M059J (cell line): ENCODE data around the gene SRSF4. TPM values are rescaled to one million over a fixed set of nuclear protein-coding genes. Genes with fewer than 3 reads are reported as not detected.
A peak's percentile ranks its signal among the peaks of the same experiment; 100 is the strongest.
"Not testable (repeated sequence)": the region's sequence is repeated elsewhere in the genome, so short reads cannot be mapped to it uniquely, and the experiment has no call there.

ENCODE experiments used
- DNase-seq: peaks from one replicate; pipeline ENCODE4 v3.0.0-alpha.2; 2012; ENCODE audit warnings: low read depth
- total RNA-seq: library from RNA; depleted of rRNA; stranded (reverse); fragments of >200 nt; shearing (Covaris generic); gene quantifications from 2 replicates; pipeline ENCODE4 v1.2.3, GENCODE V29; 2014

The SRSF4 gene
- total RNA-seq, 1 experiment from 2014 or later = 64.1 TPM

DNA sequence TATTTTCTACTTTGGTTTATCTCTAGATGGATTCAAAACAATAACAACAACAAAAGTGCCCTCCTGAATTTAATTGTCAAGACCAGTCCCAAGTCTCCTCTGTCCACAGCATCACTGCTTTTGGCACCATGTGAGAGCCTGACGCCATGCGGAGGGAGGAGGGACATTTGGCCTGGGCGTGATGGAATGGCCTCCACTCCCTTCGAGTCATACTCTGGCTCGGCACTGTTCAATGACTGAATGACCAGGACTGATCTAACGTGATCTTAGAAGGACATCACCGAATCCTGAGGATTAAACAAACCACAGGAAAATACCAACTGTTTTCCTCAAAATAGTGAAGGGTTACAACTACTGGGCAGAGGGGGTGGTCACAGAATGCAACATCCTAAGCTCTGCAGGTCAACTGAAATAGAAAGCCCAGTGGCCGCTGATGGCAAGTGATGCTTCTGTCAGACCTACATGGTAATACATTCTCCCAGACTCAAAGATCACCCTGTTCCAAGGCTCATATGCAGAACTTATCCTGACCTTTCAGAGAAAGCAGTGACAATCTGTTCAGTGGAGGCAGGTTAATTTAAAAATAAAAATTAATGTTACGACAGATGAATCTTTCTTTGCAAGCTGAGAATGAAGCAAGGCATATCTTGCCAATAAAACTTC lies 19.1 kb downstream of the SRSF4 start:
- no peak for DNase-seq

DNA sequence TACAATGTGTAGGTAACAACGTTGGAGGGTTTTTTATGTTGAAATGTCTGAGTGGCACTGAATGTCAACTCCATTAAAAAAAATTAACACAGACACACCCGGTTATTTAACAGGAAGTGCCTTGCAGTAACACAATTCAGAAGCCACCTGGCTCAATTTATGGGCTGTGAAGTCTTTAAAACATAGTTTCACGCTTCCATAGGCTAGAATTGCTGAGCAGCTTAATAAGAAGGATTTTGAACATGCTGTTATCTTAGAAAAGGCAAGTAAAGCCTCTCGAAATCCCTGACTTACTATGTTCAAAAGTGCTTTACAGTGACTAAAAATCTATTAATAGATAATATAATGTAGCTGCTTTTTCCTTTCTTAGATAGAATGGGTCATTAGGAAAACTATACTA lies 19.7 kb downstream of the SRSF4 start:
- no peak for DNase-seq

DNA sequence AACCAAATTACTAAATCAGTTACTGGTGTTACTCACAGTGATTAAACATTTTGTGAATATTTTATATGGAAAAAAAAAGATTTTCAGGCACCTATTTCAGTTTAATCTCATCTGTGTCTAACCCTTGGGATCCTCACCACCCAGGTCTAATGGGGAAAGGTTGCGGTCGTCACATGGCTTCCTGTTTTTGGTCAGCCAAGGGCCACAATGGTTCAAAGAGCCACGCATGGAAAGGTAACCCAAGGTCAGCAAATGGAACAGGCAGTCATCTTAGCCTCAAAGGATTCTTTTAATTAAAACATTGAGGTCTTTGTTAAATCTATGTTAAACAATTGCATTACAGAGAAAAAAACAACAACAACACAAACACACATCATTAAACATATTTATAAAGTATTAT lies 21.9 kb downstream of the SRSF4 start:
- DNase-seq = no peak

DNA sequence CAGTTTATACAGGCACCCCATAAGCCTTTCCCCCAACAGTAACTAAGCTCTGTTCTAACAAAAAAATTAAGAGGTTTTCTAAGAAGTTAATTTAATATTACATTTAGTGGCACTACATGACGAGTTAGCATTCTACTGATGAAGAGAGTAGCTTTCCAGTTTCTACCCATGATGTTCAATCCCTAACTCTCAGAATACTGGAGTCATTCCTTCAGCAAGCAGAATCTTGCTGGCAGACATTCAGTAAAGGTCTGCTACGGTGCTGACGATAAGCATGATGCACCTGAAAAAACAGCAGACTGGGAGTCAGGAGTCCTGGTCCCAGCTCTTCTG lies 24.5 kb downstream of the SRSF4 start:
- DNase-seq = no peak

DNA sequence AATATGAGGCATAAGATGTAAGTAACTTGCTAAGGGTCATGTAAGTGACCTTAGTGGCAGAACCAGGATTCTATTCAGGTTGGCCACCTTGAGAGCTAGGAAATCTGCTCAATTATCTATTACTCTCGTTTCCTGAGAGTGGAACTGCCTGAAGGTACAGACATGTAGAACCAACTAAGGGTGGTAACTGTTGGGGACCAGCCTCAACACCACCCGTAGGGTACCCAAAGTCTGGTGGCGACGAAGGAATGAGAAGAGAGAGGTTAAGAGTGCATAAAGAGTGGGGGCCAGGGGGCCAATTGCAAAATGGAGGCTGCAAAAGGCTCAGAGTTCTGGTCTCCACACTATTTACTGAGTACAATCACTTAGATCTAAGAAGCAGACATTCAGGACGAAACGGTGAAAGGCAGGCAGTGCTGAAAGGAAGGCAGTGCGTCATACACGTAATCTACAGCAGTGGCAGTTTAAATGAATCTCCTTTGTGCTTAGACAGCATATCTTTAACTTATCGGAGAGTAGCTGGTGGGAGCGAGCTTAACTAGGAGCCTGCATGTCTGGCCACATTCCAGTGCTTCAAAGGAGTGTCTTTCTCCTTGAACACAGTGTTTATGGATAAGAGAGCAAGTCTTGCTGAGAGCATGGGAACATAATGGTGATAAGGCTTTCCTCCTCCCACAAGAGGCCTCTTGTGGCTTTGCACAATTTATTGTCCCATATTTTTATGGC lies 25.0 kb downstream of the SRSF4 start:
- peak; percentile 55 for DNase-seq

DNA sequence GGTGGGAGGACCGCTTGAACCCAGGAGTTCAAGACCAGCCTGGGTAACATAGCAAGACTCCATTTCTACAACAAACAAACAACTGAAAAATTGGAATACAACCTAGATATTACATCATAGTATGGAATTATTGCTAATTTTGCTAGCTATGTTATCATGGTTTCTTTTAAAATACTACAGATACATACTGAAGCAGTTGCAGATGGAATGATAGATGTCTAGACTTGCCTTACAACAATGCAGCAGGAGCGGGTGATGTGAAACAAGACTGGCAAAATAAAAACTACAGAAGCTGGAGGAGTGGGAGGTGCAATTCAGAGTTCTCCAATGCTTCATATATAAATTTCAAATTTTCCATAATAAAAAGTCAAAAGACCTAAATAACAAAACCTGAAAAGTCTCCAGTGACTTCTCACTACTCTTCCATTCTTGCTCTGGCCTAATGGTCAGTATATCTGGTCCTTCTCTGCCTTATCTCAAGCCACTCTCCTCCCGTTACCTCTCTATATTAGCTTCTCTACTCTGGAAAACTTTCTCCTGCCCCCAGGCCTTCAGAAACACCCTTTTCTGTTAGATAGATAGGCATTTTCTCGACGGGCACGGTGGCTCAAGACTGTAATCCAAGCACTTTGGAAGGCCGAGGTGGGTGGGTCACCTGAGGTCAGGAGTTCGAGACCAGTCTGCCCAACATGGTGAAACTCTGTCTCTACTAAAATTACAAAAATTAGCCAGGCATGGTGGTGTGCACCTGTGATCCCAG lies 29.5 kb downstream of the SRSF4 start:
- no peak for DNase-seq

DNA sequence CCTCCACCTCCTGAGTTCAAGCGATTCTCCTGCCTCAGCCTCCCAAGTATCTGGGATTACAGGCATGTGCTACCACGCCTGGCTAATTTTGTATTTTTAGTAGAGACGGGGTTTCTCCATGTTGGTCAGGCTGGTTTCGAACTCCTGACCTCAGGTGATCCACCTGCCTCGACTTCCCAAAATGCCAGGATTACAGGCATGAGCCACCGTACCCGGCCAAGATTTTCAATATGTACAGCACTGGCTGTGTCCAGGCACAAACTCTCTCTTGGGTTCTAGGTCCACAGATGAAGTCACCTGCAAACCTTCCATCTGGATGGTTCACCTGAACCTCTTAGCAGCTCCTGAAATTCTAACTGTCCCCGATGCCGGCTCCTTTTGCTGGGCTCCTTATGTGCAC lies 31.4 kb downstream of the SRSF4 start:
- not testable (repeated sequence) for DNase-seq

DNA sequence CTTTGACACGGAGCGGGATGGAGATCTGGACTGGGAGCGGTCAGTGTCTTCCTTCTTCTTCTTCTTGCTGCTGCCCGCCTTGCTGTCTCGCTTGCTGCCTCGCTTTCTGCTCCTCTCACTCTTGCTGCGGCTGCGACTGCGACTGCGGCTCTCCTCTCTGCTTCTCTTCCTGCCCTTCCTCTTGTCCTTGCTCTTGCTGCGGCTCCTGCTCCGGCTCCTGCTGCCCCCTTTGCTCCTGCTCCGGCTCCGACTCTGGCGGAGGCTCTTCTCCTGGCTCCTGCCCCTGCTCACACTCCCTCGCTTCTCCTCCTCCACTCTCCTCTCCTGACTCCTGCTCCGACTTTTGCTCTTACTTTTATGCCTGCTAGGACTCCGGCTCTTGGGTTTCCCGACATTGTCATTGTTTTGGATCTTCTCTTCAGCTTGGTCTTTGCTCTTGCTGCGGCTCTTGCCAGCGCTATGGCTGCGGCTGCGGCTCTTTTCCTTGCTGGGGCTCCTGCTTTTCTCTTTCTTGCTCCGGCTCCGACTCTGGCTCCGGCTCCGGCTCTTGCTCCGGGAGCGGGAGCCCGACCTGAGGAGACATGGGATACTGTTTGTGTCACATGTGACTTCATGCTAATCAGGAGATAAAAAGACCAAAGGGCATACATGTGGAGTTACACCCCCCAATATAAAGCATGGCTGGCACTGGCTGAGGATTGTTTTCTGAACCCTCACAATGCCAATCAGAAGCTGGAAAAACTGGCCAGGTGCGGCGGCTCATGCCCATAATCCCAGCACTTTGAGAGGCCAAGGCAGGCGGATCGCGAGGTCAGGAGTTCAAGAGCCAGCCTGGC lies 32.8 kb downstream of the SRSF4 start:
- no peak for DNase-seq

DNA sequence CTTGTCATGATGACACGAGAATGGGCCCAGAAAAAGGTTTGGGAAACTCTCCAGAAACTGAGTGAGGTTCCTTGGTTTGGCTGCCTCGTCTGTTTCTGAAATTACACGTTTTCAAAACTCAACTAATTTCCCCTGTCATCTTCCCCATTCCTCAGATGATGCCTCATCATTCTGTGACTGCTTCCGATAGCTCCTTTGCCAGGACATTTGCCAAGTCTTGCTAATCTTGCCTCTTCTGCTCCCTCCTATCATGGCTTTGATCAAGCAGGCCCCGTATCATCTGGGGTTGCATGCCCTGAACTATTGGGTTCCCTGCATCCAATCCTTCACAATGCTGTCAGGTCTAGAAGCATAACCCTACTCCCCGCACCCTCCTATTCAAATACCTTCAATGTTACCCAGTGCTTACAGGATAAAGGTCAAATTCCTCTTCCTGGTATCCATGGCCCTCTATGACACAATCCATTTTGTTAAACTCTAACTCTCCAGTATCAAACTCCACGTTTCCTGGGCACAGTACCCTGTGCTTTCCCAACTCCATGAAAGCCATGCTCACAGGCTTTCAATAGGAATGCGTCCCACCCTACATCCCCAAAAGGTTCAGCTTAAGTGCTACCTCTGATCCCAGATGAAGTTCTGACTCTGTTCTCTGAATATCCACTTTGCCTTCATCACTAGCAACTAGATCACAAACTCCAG lies 35.8 kb downstream of the SRSF4 start:
- peak; percentile 96 for DNase-seq

DNA sequence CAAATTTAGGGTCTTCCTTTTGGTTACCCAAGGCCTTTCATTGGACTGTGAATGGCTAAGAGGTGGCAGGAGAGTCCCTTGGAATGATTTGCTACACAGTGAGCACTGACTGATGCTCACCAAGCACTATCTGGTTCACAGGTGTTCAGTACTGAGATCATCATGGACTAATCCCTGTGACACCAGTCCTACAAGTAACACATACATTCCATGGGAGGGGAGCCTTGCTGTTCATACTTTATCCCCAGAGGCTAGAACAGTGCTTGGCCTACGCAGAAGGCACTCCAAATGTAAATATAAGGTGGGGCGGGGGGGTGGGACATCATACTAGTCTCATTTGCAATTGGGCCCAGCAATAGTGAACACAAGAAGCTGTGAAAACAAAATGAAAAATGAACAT lies 37.5 kb downstream of the SRSF4 start:
- DNase-seq = no peak

DNA sequence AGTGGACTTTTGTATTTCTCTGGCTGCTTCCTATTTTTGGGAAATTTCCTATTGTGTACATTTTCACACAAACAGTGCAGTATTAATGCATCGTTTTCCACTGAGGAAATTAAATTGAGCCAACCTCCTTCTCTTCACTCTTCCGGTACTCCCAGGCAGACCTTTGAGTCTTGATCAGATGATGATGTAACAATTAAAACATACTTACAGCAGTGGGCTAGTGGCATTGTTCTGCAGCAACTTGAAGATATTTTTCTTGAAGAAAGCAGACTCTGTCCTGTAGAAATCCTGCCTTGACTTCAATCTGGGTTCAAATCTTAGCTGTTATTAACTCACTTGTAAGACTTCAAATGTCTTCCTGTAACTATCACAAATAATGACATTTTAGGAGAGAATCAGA lies 39.0 kb downstream of the SRSF4 start:
- DNase-seq = no peak

DNA sequence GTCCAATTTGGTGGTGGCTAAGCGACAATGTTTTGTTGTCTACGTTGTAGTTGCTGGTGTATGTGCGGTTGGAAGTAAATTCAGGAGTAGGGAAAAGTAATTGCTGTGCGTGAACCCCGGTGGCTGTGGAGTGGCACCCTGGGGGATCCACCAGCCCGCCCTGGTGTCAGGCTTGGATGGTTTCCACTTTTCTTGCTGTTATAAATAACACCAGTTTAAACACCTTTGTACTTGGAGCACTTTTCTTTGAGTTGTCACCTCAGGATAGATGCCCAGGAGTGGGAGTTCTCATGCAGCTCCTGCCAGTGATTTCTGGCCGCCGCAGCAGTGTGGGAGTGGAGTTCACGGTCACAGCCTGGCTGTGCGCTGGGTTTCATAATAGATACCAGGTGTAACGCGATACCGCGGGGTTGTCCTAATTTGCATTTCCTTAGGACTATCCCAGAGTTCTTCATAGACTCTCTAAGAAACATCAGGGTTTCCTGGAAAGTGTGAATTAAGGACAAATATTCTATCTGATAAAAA lies 45.2 kb downstream of the SRSF4 start:
- peak; percentile 61 for DNase-seq

DNA sequence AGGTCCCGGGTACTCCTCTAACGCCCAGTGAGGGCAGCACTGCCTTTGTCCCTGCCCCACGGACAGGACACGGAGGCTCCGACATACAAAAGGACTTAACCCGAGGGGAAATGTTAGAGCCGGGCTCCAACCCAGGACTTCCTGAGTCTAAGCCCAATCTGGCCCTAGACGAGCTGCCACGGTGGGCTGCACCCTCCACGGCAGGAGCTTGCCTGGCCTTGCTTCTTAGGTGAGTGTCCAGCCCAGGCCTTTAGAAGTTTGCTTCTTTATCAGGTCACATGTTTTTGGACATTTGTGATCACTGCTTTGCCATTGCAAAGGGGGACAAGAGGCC lies 47.0 kb downstream of the SRSF4 start:
- DNase-seq = no peak

DNA sequence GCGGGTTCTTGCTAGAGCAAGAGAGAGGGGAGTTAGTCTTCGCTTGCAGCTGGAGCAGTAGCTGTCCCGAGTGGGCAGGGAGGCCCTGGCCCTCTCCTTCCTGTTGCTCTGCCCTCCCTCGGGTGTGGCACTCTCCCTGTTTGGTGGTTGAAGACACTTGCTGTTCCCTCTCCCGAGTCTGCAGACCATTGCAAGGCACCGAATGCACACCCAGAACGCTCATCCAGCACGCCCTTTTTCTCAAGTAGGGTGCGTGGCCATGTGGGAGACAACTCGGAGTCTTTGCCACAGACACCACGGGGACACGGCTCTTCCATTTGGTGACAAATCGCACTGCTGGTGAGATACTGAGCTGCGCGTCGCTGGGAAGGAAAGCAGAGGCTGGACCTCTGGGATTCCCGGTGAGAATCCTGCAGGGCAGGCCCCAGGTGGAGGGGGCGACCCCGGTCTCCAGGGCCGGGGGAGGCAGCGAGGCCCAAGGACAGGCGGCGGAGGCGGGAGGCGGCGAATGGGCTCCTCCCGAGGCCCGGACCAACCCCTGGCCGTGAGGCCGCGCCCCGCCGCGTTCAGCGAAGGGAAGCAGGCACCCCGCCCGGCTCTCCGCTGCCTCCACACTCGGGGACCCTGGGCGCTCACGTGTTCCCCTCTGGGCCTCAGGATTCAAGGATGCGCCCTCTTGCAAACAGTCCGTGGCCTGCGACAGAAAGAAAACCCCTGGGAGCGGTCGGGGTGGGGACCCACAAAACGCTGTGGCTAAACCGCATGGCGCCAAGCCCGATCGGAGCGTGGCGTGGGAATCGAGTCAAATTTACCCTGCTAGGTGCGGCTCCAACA lies 47.6 kb downstream of the SRSF4 start:
- DNase-seq = no peak

DNA sequence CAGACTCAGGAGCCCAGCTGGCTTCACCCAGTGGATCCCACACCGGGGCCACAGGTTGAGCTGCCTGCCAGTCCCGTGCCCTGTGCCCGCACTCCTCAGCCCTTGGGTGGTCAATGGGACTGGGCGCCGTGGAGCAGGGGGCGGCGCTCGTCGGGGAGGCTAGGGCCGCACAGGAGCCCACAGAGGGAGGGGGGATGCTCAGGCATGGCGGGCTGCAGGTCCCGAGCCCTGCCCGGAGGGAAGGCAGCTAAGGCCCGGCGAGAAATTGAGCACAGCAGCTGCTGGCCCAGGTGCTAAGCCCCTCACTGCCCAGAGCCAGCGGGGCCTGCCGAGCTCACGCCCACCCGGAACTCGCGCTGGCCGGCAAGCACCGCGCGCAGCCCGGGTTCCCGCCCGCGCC lies 50.6 kb downstream of the SRSF4 start:
- DNase-seq = not testable (repeated sequence)

DNA sequence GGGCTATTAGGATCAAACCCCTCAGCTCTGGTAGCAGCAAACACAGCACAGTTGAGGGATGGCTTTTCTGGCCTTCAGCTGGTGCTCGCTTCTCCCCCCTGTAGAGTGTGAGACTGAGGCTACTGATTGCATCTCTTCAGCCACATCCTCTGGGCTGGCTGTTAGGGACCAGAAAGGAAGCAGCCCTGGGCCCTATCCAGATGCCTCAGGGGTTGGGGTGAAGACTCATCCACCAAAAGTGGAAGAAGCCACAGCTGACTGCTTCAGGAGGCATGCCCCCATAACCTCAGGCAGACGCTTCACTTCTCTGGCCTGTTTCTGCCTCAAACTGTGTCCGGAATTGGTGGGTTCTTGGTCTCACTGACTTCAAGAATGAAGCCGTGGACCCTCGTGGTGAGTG lies 51.8 kb downstream of the SRSF4 start:
- DNase-seq = peak; percentile 61

DNA sequence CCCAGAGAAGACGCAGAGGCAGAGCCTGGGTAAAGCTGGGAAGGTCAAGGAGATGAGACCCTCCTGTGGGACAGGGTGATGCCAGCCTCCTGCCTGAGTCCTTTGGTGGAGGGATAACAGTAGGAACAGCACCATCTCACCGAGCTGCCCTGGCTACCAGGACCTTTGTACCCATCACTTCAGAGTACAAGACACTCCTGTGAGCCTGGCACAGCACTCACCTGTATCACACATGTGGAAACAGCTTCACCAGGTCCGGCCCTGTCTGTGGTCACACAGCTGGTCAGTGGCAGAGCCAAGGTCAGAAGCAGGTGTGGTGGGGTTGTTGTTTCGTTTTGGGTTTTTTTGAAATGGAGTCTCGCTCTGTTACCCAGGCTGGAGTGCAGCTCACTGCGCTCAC lies 53.0 kb downstream of the SRSF4 start:
- DNase-seq = no peak

DNA sequence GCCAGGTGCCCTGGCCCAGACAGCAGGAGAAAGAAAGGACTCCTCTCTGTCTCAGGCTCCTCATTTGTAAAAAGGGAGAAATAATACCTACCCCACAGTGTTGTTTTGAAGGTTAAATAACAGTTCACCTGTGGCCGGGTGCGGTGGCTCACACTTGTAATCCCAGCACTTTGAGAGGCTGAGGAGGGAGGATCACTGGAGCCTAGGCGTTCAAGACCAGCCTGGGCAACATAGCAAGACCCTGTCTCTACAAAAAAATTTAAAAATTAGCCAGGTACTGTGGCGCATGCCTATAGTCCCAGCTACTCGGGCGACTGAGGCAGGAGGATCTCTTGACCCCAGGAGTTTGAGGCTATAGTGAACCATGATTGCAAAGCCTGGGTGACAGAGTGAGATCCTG lies 55.5 kb downstream of the SRSF4 start:
- DNase-seq = no peak

DNA sequence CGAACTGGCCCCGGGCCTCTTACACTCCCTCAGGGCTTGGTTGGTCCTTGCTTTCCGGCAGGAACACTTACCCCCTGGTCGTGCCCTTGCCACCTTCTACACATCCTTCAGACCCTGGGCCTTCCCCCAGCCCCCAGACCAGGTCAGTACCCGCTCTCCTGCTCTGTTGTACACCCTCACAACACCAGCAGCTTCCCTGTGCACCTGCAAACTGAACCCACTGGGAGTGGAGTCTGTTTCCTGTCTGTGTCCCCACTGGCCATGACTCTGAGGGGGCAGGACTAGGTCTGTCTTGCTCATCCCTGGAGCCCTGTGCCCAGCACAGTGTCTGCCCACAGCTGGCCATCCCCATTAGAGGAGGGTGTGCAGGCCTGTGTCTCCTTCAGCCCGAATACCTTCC lies 55.9 kb downstream of the SRSF4 start:
- no peak for DNase-seq

DNA sequence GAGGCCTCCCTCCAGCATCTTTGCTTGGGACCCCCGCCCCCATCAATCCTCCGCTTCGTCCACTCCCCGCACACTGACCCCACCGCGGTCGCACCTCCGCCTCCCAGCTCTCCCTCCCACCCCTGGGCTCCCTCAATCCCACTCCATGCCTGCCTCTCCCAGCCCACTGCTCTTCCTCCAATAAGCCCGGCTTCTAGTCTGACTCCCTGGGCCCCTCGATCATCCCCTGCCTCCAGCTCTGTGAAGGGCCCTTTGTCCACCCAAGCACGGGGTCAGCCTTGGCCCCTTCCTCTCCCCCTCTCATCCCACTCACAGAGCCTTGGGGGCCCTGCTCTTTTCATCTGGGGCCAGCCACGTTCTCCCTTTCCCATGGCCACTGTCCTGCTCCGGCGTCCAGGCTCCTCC lies 56.5 kb downstream of the SRSF4 start:
- no peak for DNase-seq
